Transverse colon (tissue), 3 donors: Measurements from ENCODE around the gene PTBP3.

Experiments used
- POLR2A ChIP-seq: fragments of 450-650 bp; IDR thresholded peaks from one replicate; pipeline ENCODE4 v1.6.1; 2016; ENCODE audit warnings: antibody characterized with exemption, mild to moderate bottlenecking, moderate library complexity
- TF ChIP-seq, protein P1 (sequence below), 5 experiments: fragments of 200-600 bp in 3 of 5; fragments of 450-650 bp in 2 of 5; sonication (generic) in 3 of 5; IDR thresholded peaks; 1 replicate in 2 of 5; 2 replicates in 3 of 5; pipeline ENCODE4 v1.5.1; 2016 to 2017; ENCODE audit warnings: antibody characterized with exemption in 5 of 5, inconsistent platforms in 3 of 5, mild to moderate bottlenecking in 2 of 5, moderate library complexity in 1 of 5

DNA sequence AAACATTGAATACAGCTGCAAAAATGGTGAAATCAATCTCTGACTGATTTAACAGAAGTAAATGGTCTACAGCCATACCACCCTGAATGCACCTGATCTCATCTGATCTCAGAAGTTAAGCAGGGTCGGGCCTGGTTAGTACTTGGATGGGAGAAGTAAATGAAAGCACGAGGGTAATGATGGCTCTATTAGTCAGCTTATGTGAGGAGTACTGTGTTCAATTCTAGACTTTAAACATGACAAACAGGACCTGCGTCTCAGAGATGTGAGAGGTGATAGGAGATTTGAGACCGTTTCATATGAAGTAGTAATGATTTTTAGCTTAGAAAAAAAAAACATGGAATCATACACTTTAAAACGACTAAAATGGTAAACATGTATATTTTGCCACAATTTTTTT is 81.2 kb downstream of the PTBP3 start:
- no peak for TF ChIP-seq POLR2A
- TF ChIP-seq, protein P1, sequence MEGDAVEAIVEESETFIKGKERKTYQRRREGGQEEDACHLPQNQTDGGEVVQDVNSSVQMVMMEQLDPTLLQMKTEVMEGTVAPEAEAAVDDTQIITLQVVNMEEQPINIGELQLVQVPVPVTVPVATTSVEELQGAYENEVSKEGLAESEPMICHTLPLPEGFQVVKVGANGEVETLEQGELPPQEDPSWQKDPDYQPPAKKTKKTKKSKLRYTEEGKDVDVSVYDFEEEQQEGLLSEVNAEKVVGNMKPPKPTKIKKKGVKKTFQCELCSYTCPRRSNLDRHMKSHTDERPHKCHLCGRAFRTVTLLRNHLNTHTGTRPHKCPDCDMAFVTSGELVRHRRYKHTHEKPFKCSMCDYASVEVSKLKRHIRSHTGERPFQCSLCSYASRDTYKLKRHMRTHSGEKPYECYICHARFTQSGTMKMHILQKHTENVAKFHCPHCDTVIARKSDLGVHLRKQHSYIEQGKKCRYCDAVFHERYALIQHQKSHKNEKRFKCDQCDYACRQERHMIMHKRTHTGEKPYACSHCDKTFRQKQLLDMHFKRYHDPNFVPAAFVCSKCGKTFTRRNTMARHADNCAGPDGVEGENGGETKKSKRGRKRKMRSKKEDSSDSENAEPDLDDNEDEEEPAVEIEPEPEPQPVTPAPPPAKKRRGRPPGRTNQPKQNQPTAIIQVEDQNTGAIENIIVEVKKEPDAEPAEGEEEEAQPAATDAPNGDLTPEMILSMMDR (IDR thresholded peaks at IDR 0.05) = no peak
